Activated T-helper 2 cell treated with anti-CD3 and anti-CD28 coated beads, Interferon-gamma antibody, Interleukin-2, Interleukin-4, amounts not matched to agents 10 μg/mL and 5 μg/mL and 100 μg/mL, durations not matched to agents 14 hours and 24 hours and 36 hours (primary cell): ENCODE data around the gene PROX1. TPM values are rescaled to one million over a fixed set of nuclear protein-coding genes. Genes with fewer than 3 reads are reported as not detected.

Experiments
- DNase-seq: peaks from one replicate; pipeline ENCODE4 v3.0.0; 2021; ENCODE audit warnings: low spot score
- H3K27ac Mint-ChIP-seq: one replicate; pipeline ENCODE4 v1.8.0; 2021; ENCODE audit warnings: mixed read lengths
- H3K27me3 Mint-ChIP-seq: one replicate; pipeline ENCODE4 v1.8.0; 2021; ENCODE audit warnings: low read depth, mixed read lengths
- H3K36me3 Mint-ChIP-seq: one replicate; pipeline ENCODE4 v1.8.0; 2021; ENCODE audit warnings: low read depth, mixed read lengths
- H3K4me1 Mint-ChIP-seq: one replicate; pipeline ENCODE4 v1.8.0; 2021; ENCODE audit warnings: low read depth, mixed read lengths
- H3K4me3 Mint-ChIP-seq: one replicate; pipeline ENCODE4 v1.8.0; 2021; ENCODE audit warnings: low read depth, mild to moderate bottlenecking, moderate library complexity, mixed read lengths
- H3K9me3 Mint-ChIP-seq: one replicate; pipeline ENCODE4 v1.8.0; 2021; ENCODE audit warnings: mixed read lengths
- intact Hi-C: fragments of 100-400 bp; cut with micrococcal nuclease; formaldehyde crosslinking; loops from one replicate; pipeline ENCODE4 v1.15.1; 2023
- total RNA-seq: library from RNA; stranded (reverse); gene quantifications from 2 replicates; pipeline ENCODE4 v1.2.3, GENCODE V29; 2022

Gene PROX1
- total RNA-seq, result not detected in 2 replicates

DNA sequence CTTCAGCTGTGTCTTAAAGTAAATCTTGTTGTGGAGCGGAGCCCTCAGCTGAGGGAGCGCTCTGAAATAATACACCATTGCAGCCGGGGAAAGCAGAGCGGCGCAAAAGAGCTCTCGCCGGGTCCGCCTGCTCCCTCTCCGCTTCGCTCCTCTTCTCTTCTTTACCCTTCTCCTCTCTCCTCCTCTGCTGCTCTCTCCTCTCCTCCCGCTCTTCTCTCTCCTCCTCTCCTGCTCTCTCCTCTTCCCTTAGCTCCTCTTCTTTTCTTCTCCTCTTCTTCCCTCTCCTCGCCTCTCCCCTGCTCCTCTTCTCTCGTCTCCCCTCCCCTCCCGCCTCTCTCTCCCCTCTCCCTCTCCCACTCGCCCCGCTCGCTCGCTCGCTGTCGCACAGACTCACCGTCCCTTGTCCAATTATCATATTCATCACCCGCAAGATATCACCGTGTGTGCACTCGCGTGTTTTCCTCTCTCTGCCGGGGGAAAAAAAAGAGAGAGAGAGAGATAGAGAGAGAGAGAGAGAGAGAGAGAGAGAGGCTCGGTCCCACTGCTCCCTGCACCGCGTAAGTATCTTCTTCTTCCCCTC is at the start of gene PROX1:
TSS of gene PROX1 (plus strand) at position 47 of the 580 bp plus-strand sequence. CDS start 8,563 bp downstream, outside the sequence.
- Mint-ChIP-seq H3K27ac (peak within 1 kb of the TSS; percentile 44), H3K36me3 (peaks cover 3% of the 10 kb centered on the region), H3K9me3 (no peaks in the 10 kb centered on the region), H3K27me3 (peaks cover 94% of the 10 kb centered on the region), H3K4me1 (peaks cover 25% of the 10 kb centered on the region), H3K4me3 (peak within 1 kb of the TSS; percentile 89)
- DNase-seq, result peak; percentile 48
- intact Hi-C loops, result loop anchor here (5.0 kb wide), 1 partner anchor 339 kb away; no protein-coding TSS in a partner anchor

- Mint-ChIP-seq H3K27me3 (no peaks in the 10 kb centered on the region), H3K9me3 (no peaks in the 10 kb centered on the region), H3K4me1 (no peaks in the 10 kb centered on the region), H3K27ac (no peak overlapping the region), H3K4me3 (no peak overlapping the region), H3K36me3 (no peaks in the 10 kb centered on the region)
- intact Hi-C loops, result no loop called here
- no peak for DNase-seq
These were observed 49.0 kb upstream of the PROX1 start for GRCh38 chr1:213938776-213939175.

GRCh38 chr1:213939888-213940287 is 47.9 kb upstream of the PROX1 start:
- intact Hi-C loops, result no loop called here
- no peaks in the 10 kb centered on the region for H3K36me3 Mint-ChIP-seq

GRCh38 chr1:213940947-213941346 is 46.8 kb upstream of the PROX1 start:
- H3K4me3 Mint-ChIP-seq, result no peak overlapping the region
- no peaks in the 10 kb centered on the region for H3K9me3 Mint-ChIP-seq
- intact Hi-C loops, result no loop called here
- H3K36me3 Mint-ChIP-seq, result no peaks in the 10 kb centered on the region
- no peaks in the 10 kb centered on the region for H3K4me1 Mint-ChIP-seq
- DNase-seq, result no peak
- no peaks in the 10 kb centered on the region for H3K27me3 Mint-ChIP-seq
- H3K27ac Mint-ChIP-seq, result no peak overlapping the region

More at GRCh38 chr1:213939888-213940287, 47.9 kb upstream of the PROX1 start:
- Mint-ChIP-seq H3K9me3 (no peaks in the 10 kb centered on the region), H3K4me3 (no peak overlapping the region), H3K27ac (no peak overlapping the region), H3K27me3 (no peaks in the 10 kb centered on the region), H3K4me1 (no peaks in the 10 kb centered on the region)
- no peak for DNase-seq

DNA sequence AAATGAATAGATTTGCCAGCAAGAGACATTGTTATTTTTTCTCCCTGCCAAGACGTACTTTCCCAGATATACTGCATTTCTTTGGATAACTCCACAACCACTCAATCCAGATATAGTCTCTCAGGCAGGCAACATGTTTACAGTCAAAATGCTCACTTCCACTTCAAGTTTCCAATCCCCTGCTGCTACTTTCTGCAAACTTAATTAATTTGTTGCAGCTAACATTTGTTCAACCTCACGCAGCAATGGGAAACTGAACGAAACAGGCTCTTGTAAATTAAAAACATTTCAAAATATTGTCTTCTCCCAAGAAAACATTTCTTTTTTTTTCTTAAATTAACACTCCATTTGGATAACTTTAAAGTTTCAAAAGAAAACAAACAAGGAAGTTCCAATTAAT is 45.7 kb upstream of the PROX1 start:
- Mint-ChIP-seq H3K36me3 (no peaks in the 10 kb centered on the region), H3K27me3 (no peaks in the 10 kb centered on the region), H3K27ac (no peak overlapping the region), H3K4me1 (no peaks in the 10 kb centered on the region), H3K9me3 (no peaks in the 10 kb centered on the region), H3K4me3 (no peak overlapping the region)
- DNase-seq, result no peak
- intact Hi-C loops, result no loop called here

DNA sequence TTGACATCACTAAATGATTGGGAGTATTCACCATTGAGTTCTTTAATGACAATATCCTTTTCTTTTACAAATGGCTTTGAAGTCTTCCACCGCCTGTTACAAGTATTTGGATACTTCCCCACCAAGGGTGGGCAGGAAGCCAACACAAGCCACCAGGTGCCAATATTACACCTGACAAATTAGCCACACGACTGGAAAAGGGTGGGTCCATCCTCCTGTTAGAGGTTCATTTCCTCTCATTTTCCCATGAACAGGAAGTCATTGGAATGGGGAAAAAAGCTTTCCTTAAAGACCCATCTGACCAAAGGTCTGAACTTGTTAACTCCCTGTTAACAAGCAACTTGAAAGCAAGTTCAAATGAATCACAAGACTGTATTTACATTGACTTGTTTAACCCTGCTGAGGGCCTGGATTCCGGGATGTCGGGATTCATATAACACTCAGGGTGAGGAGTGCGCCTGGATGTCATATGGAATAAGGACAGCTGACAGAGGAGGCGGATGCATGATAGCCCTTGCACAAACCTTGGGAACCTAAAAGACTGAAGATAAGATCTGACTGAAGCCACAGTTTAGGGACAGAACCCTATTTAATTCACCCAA is 40.5 kb upstream of the PROX1 start:
- Mint-ChIP-seq H3K9me3 (no peaks in the 10 kb centered on the region), H3K27ac (no peak overlapping the region), H3K36me3 (no peaks in the 10 kb centered on the region), H3K27me3 (no peaks in the 10 kb centered on the region), H3K4me3 (no peak overlapping the region), H3K4me1 (no peaks in the 10 kb centered on the region)
- no peak for DNase-seq
- intact Hi-C loops, result no loop called here

- Mint-ChIP-seq H3K4me1 (no peaks in the 10 kb centered on the region), H3K4me3 (no peak overlapping the region), H3K27ac (no peak overlapping the region), H3K36me3 (no peaks in the 10 kb centered on the region), H3K27me3 (no peaks in the 10 kb centered on the region), H3K9me3 (no peaks in the 10 kb centered on the region)
- no peak for DNase-seq
- intact Hi-C loops, result no loop called here
These were observed 35.9 kb upstream of the PROX1 start for GRCh38 chr1:213951876-213952275.

DNA sequence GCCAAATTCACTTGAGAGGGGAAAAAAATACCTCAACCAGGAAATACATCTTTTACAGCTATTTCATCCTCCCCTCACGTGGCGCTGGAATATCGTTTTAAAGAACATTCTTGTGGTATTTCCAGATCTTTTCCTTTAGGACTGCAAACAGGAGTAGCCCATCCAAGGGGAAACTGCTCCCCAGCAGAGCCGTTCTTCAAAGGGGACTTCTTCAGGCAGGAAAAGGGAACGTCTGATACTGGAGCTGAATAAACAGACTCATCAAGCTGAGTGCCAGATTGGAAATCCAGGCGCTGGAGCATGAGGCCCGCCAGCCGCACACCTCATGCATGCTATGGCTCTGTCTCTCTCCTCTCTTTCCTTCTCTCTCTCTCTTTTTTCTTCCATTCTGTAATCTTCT is 34.0 kb upstream of the PROX1 start:
- Mint-ChIP-seq H3K4me3 (no peak overlapping the region), H3K4me1 (no peaks in the 10 kb centered on the region), H3K36me3 (no peaks in the 10 kb centered on the region), H3K27me3 (no peaks in the 10 kb centered on the region), H3K27ac (no peak overlapping the region), H3K9me3 (no peaks in the 10 kb centered on the region)
- intact Hi-C loops, result no loop called here
- no peak for DNase-seq

DNA sequence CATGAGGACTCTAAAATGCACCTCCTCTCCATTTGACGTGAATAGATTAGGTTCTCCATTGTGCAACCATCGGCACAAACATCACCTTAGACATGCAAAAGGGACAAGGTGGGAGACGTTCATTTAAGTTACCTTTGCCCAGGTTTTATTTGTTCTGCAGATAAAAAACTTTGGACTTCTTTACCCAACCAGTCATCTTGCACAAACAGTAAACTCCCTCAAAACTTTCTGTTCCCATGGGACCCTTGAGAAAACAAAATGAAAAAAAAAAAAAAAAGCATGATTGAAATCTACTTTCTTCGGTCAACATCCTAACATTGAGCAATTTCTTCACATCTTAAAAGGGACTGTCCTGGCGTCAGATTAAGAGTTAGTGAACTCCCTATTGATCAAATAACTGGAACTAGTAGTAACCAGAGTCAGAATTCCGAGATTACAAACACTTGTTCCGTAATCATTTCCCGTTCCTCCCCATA is 31.4 kb upstream of the PROX1 start:
- Mint-ChIP-seq H3K4me1 (no peaks in the 10 kb centered on the region), H3K27ac (no peak overlapping the region), H3K9me3 (no peaks in the 10 kb centered on the region), H3K4me3 (no peak overlapping the region), H3K27me3 (peaks cover 2% of the 10 kb centered on the region), H3K36me3 (no peaks in the 10 kb centered on the region)
- intact Hi-C loops, result no loop called here
- DNase-seq, result no peak

- no peak for DNase-seq
- peaks cover 2% of the 10 kb centered on the region for H3K27me3 Mint-ChIP-seq
- intact Hi-C loops, result no loop called here
These were observed 29.4 kb upstream of the PROX1 start for GRCh38 chr1:213958346-213958745.

GRCh38 chr1:213960963-213961362 is 26.8 kb upstream of the PROX1 start:
- H3K9me3 Mint-ChIP-seq, result no peaks in the 10 kb centered on the region
- H3K36me3 Mint-ChIP-seq, result no peaks in the 10 kb centered on the region
- H3K27me3 Mint-ChIP-seq, result peaks cover 4% of the 10 kb centered on the region
- no peaks in the 10 kb centered on the region for H3K4me1 Mint-ChIP-seq
- no peak for DNase-seq
- no peak overlapping the region for H3K27ac Mint-ChIP-seq
- no peak overlapping the region for H3K4me3 Mint-ChIP-seq
- intact Hi-C loops, result no loop called here

More at GRCh38 chr1:213958346-213958745, 29.4 kb upstream of the PROX1 start:
- no peaks in the 10 kb centered on the region for H3K36me3 Mint-ChIP-seq
- H3K9me3 Mint-ChIP-seq, result no peaks in the 10 kb centered on the region
- no peak overlapping the region for H3K4me3 Mint-ChIP-seq
- no peaks in the 10 kb centered on the region for H3K4me1 Mint-ChIP-seq
- no peak overlapping the region for H3K27ac Mint-ChIP-seq

DNA sequence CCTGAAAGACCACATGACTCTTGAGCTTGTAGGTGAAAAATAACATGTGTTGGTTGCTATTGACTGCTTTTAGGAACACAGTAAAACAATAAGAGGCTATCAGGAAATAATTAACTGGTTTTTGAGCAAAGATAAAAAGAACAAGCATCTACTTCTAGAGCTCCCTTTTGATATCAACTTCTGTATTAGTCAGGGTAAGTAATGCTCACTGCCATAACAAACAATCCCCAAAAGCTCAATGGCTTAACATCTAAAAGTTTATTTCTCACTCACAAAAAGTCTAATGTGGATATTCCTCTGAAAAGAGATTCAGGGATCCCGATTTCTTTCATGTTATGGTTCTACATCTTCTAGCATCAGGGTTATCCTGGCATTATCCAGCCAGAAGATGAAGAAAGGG is 25.3 kb upstream of the PROX1 start:
- no peaks in the 10 kb centered on the region for H3K36me3 Mint-ChIP-seq
- no peaks in the 10 kb centered on the region for H3K4me1 Mint-ChIP-seq
- intact Hi-C loops, result no loop called here
- DNase-seq, result no peak
- no peak overlapping the region for H3K27ac Mint-ChIP-seq
- H3K27me3 Mint-ChIP-seq, result peaks cover 7% of the 10 kb centered on the region
- no peak overlapping the region for H3K4me3 Mint-ChIP-seq
- no peaks in the 10 kb centered on the region for H3K9me3 Mint-ChIP-seq

DNA sequence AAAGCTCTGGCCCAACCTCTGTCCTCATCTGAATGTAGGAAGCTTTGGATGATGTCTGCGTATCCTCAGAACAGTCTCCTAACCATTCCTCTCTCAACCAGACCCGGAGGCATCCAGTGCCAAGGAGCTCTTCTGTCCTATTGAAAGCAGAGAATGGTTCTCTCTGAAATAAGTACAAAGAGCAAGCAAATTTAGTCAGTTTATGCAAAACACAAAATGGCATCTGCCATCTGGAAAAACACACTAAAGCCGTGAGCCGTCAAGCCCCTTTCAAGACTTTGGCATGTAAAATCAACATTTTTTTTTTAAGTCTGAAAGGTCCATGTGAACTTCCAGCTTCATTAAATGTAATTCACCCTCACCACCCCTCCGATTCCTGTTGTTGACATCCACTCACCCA is 21.7 kb upstream of the PROX1 start:
- peaks cover 13% of the 10 kb centered on the region for H3K27me3 Mint-ChIP-seq
- DNase-seq, result no peak
- H3K4me1 Mint-ChIP-seq, result no peaks in the 10 kb centered on the region

More for the DNA sequence above, 21.7 kb upstream of the PROX1 start:
- no peak overlapping the region for H3K27ac Mint-ChIP-seq
- H3K9me3 Mint-ChIP-seq, result no peaks in the 10 kb centered on the region
- H3K36me3 Mint-ChIP-seq, result no peaks in the 10 kb centered on the region
- intact Hi-C loops, result no loop called here
- no peak overlapping the region for H3K4me3 Mint-ChIP-seq
